NCI-H2171 (cell line): ENCODE measurements around the gene LYRM9.
"Not testable (repeated sequence)": the region's sequence is repeated elsewhere in the genome, so short reads cannot be mapped to it uniquely, and the experiment has no call there.

ENCODE experiments used
- DNase-seq: peaks from one replicate; lab custom pipeline; 2025; lab: John Stamatoyannopoulos, UW

The LYRM9 gene

DNA sequence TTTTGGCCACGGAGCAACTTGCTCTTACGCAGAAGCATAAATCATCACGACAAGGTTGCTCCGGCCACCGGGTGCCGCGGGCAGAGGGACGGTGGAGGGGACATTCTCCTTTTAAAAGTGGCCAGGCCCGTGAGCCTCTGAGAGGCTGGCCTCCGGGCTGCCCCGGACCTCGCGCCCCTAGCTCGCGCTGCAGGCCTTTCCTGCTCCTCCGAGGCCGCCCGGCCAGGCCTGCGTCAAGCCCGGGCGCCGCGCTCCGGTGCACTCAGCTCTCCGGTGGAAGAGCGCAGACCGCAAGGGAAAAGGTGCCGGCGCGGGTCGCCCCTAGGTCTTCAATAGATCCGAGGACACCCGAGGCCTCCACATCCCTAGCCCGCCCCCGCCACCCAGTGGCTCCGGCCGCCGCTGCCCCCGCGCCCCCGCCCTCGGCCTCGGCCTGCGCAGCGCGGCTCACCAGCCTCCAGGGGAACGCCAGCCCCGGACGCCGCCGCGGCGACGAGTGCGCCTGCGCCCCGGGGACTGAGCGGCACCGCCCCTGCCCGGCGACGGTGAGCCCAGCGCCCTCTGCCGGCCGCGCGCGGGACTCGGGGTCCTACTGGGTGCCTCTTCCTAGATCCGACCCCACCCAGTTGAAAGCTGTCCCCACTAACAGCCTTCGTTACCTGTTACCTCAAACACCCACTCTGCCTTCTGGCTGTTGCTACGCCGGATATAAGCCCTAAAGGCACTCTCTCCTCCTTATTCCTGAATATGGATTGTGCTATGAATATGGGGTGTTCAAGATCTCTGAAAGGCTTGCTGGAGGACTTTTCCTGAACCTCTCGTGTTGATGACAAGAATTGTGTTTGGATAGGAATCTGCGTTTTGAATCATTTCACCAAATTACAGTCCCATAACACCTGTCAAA lies at the start of gene LYRM9:
Gene LYRM9 (minus strand): TSS at position 500 of the 904 bp plus-strand sequence. CDS start 10,671 bp downstream, outside the sequence.
- peak; percentile 78 for DNase-seq

DNA sequence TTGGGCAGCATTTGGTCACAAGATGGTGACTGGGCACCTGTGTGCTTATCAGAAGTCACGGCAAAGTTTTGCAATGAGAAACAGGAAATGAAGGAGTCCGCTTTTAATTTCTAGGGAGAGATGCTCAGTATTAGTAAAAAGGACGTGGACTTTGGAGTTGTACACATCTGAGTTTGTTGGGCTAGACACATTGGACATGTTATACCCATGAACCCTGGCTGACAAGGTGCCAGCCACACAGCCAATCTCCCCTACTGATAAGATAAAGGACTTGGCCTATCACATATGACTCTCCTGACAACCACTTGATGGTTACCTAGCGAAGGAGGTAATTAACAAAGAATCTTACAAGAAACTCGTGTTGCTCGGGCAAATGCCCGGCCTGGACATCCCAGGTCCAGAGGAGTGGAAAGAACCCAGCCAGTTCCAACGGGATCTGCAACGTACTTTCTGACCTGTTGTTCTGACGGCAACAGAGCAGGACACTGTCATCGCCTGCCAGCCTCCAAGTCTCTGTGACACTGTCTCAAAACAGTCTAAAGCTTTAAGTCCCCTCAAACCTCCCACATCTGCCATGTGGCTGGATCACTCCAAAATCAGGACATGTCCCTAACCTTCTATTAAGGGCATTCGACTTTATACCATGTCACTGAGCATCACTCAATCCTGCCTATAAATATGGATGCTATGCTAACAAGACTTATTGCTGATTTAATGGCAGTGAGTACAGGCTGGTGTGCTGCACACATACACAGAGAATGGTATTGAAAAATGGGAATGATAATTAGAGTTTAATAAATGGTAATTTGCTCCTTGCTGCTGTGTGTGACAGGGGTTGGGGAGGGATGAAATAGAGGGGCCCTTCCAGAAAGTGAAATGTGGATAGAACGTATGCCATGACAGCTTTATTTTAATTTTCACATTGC lies 47.6 kb upstream of the LYRM9 start:
- no peak for DNase-seq

DNA sequence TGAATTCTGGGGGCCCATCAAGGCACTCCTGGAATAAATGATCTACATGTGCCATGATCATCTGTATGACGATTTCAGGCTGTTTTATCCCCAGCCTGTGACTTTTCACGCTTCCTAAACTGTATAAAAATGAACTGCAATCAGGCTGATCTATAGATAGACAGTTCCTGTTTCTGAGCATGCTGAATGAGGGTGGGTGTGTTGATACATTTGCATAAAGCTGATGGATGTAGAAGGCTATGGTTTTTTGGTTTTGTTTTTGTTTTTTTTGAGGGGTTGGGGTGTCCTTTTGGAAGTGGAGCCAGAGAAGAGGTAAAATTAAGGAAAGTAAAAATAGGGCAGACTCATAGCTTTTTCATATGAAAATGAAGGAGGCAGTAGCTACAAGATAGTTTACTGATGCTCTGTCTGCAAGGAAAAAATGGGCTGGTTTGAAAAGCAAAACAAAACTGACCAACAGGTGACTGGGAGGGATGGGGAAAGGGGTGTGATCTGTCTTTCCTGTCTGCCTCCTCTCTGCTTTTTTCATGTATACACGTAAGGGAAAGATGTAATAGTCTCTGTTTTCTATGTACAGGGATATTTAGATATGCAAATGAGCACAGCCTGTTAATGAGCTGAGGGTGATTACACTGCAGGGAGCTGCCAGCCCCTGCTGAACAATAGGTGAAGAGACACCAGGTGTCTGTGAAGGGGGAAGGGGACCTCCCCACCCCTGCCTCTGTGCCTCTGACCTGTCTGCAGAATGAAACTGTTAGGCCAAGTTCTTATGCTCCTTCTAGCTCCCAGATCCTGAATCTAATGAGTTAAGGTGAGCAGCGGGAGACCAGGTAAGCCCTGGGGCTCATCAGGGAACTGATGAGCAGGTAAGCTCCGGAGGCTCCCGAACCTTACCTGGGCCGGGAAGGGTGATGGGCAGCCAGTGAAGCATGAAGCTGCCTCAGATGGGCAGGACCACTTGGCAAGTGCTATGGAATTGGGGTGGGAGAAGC lies 46.6 kb upstream of the LYRM9 start:
- DNase-seq = no peak

DNA sequence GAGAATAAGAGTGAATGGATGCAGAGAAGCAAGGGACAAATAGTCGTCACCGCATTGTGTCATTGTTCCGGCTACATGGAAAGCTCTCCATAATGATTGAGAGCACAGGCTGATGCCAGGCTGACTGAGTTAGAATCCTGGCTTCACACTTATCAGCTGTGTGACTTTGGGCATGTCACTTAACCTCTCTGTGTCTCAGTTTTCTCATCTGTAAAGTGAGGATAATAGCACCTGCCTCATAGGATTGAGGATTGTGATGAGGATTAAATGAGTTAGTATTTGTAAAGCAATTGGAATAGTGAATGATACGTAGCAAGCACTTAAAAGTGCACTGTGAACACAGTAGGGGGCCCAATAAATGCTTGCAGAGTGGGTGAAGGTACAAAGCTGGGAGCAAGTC lies 45.7 kb upstream of the LYRM9 start:
- DNase-seq = no peak

DNA sequence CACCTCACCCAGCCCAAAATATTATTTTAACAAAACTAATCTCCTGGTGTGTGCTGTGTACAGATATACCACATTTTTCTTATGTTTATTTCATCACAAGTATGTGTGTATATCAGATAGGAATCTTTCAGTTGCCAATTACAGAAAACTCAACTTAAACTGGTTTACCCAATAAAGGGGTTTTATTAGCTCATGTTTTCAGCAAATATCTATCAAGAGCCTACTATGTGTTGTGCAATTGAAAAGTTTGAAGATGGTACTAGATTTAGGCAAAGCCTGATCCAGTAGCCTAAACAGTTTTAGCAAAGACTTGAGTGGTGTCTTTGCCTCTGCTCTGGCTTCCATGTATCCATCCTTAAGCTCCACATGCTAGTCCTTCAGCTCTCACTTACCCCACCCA lies 45.1 kb upstream of the LYRM9 start:
- no peak for DNase-seq

DNA sequence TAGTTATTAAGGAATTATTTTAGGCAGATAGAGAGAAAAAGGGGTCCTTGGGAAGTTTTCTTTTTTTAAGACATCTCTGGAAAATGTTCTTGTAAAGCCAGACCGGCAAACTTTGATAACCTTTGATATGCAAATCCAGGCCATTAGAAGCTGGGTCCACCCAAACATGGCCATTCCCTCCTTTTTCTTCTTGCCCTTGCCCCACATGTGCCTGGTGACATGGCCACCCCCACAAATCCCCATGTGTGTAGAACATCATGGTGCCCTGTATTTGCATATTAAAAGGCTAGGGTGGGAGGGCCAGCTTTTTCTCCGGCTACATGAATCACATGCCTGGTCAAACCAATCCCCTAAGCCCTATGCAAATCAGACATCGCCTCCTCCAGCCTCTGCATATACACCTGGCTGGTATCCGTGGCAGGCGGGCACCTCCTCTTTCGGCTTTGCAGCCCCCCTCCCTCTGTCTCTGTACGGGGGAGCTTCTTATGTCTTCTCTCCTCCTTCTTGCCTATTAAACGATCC lies 43.9 kb upstream of the LYRM9 start:
- DNase-seq = no peak

DNA sequence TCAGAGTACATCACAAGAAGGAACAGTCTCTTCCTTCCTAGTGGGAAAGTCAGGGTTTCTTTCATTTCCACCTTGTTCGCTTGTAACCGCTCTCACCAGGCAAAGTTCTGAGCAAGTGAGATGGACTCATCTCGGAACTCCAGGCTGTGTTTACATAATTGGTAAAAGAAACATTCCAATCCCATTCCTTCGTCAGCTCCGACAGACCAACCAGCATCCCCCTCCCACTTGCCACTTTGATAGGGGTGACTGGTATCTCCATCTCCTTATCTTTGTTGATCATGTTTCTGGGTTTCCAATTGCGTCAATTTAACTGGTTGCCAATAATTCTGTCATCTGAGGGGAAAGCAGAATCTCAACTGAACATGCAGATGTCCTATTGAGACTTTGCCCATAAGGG lies 36.8 kb upstream of the LYRM9 start:
- no peak for DNase-seq

DNA sequence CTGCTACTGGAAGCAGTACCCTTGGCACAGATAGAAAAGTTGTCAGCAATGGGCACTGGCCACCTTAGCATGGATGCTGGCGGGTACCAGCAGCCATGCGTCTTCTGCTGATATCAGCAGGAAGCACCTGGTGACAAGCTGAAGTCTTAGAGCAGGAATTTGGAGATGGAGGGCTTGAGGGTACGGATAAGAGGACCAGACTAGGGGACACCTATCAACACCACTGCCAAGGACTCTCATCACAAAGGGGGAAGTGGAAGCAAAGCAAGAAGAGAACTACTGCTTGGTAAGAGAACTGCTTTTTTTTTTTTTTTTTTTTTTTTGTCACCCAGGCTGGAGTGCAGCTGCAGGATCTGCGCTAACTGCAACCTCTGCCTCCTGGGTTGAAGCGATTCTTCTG lies 35.4 kb upstream of the LYRM9 start:
- no peak for DNase-seq

DNA sequence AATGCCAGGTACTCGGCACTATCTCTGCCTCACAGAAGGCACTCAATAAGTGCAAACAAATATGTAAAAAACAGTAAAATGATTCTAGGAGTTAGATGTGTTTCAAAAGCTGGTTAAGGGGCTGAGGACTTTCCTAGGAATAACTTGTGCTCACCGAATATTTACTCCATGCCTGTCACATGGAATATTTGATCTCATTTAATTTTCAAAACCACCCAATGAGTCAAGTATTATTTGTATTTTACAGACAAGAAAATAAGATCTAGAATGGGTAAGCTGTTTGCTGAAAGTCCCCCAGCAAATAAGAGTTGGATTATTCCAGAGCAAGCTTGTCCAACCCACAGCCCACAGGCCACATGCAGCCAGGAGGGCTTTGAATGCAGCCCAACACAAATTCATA lies 34.6 kb upstream of the LYRM9 start:
- no peak for DNase-seq

DNA sequence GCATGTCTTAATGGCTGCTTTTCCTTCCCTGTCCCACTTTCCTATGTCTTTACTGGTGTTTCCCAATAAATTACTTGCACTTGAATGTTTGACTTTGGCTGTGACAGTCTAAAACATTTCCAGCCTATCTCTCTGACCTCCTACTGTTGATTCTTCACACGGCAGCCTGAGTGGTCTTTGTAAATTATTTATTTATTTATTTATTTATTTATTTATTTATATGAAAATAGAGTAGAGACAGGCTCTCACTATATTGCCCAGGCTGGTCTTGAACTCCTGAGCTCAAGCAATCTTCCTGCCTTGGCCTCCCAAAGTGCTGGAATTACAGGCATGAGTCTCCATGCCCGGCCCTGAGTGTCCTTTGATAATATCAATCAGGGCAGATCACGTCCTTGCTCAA lies 28.4 kb upstream of the LYRM9 start:
- no peak for DNase-seq

DNA sequence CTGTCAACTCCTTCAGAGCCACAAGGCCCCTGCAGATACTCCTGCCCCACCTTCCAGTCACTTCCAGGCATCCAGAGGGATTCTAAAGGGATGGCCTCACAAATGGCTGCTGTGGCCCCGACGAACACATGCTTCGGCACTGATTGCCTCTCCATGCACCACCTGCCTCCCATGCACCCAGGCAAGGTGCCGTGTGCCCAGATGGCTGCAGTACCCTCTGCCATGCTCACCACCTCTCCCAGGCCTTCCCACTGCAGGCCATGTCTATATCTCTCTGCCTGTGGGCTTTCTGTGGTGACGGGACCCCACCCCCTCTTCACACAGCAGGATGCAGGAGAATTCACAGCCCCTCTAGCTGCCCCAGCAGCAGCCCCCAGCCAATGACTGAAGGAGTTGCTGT lies 27.9 kb upstream of the LYRM9 start:
- DNase-seq = no peak

DNA sequence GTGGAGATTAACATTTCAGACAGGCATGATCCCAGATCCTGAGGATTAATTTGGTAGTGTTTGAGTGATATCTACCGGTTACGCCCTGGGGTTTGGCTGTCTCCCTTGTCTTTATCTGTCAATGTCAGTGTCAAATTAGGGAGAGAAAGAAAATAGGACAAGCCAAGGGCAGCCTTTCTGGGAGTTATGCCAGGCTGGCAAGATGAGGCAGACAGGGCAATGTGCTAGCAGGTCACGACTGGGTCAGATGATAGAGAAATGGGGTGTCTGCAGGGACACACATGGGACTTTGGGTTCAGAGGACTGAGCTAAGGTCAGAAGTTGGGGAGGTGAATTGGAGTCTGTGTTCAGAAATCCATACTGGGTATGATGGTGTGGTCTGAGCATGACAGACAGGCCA lies 27.4 kb upstream of the LYRM9 start:
- no peak for DNase-seq

DNA sequence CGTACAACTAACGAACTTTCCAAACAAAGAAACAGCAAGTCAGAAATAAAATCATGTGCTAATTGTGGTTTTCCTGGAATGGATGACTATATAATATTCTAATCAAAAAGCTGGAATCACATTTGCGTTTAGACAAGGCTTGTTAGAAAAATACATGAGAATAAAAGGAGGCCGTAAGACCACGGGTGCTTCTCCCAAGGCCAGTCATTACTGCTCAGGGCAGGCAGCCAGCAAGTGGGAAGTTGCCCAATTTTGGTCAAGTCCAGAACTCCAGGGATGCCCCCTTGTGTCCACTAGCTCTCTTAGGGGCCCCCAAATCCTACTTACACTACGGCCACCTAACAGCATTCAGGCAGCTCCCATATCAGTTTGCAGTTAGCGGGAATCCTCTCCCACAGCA lies 25.9 kb upstream of the LYRM9 start:
- DNase-seq = no peak

DNA sequence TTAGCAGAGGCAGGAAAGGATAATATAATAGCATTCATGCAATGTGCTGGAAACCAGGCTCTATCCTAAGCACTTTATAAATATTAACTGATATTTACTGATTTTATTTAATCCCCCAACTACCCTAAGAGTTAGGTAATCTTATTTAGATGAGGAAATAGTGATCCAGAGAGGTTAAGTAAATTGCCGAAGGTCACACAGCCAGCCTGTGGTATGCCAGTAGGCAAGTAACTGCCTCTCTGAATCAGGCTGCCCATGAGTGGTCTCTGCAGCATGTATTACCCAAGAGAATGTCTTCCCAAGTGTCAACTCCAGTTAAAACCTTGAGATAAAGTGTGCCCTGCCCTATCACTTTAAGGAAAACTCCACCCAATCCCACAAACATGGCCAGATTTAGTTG lies 25.3 kb upstream of the LYRM9 start:
- no peak for DNase-seq

DNA sequence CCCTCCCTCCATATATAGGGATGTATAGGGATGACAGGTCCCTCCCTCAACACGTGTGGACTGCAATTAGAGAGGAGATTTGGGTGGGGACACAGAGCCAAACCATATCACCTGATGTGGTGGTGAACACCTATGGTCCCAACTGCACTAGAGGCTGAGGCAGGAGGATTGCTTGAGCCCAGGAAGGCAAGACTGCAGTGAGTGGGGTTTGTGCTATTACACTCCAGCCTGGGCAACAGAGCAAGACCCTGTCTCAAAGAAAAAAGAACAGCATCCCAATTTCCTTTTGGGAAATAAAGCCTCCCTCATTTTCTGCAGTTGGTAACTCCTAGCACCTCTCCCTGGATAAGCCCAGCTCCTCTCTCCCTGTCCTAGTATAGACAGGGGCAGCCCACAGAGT lies 23.8 kb upstream of the LYRM9 start:
- no peak for DNase-seq

DNA sequence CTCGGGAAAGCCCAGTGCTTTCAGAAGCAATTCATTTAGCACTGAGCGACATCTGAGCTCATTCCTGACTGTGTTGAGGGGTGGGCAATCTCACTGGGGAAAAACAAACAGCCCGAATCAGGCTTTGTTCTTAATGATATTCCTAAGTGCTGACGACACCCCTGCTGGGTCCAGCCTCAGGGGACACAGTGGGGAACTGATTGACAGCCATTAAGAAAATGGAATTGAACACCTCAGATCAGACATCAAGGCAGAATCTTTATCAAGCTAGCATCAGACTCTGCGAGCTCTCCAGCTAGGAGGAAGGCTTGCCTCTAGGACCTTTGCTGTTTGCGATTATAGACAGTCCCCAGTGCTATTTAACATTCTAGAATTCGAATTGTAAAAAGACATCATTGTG lies 22.5 kb upstream of the LYRM9 start:
- no peak for DNase-seq

DNA sequence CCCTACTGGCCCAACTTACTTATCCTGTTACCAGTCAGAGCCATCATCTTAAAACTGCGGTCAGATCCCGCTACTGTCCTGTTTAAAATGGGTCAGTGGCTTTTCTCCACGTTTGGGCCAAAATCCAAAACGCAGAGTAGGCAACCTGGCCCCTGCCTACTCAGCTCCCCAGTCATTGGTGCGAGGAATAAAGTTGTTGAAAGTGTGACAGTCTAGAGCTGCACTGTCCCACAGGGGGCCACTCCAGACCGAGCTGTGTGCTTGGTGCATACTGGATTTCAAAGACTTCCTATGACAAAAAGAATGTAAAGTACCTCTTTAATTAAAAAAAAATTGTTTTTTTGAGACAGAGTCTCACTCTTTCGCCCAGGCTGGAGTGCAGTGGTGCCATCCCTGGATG lies 21.2 kb upstream of the LYRM9 start:
- no peak for DNase-seq

DNA sequence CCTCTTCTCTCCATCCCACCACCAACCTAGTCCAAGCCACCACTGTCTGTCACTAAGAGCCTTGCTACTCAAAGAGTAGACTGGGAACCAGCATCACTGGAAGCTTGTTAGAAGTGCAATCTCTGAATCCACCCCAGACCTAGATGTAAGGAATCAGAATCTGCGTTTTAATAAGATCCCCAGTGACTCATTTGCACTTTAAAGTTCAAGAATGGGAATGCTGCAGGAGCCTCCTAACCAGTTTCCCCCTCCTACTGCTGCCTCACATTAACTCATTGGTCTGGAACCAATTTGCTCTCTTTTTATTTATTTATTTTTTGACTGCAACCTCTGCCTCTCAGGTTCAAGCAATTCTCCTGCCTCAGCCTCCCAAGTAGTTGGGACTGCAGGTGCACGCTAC lies 19.8 kb upstream of the LYRM9 start:
- no peak for DNase-seq

DNA sequence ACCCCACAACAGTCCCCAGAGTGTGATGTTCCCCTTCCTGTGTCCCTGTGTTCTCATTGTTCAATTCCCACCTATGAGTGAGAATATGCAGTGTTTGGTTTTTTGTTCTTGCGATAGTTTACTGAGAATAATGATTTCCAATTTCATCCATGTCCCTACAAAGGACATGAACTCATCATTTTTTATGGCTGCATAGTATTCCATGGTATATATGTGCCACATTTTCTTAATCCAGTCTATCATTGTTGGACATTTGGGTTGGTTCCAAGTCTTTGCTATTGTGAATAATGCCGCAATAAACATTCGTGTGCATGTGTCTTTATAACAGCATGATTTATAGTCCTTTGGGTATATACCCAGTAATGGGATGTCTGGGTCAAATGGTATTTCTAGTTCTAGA lies 19.1 kb upstream of the LYRM9 start:
- not testable (repeated sequence) for DNase-seq

DNA sequence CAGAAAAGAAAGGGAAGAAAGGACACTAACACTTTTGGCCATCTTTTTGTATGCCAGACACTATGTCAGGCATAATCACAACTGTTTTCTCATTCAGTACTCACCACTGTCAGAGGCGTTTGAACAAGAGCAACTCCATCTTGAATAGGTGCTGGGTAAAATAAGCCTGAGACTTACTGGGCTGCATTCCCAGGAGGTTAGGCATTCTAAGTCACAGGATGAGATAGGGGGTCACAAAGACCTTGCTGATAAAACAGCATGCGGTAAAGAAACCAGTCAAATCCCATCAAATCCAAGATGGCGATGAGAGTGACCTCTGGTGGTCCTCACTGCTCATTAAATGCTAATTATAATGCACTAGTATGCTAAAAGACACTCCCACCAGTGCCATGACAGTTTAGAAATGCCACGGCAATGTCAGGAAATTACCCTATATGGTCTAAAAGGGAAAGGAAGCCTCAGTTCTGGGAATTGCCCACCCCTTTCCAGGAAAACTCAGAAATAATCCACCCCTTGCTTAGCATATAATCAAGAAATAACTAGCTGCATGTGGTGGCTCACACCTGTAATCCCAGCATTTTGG lies 14.9 kb upstream of the LYRM9 start:
- DNase-seq = no peak

DNA sequence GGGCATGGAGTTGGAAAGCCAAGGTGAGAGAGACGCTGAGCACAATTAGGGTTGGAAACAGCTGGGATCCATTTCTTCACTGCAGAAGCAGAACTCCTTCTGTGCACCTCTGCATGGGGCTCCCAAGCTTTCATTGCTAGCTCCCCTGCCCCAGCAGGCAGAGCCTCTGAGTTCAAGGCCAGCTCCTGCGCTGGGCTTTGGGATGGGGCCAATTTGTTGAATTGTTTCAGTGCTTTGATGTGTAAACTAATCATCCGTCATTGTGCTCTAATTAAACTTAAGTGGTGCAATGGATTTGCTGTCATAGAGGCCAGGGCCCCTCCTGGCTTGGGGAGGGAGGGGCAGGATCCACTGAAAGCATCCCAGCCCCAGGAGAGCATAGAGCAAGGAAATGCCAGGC lies 13.5 kb upstream of the LYRM9 start:
- no peak for DNase-seq
